HG03378 (cell line): ENCODE results near the gene PLXNB2.

Source experiments
- ATAC-seq: cut with Tn5 transposase; IDR thresholded peaks from one replicate; pipeline ENCODE4 v1.9.1; 2021; ENCODE audit warnings: mild to moderate bottlenecking, moderate library complexity; ENCODE audit not compliant: unreplicated experiment

Gene PLXNB2

DNA sequence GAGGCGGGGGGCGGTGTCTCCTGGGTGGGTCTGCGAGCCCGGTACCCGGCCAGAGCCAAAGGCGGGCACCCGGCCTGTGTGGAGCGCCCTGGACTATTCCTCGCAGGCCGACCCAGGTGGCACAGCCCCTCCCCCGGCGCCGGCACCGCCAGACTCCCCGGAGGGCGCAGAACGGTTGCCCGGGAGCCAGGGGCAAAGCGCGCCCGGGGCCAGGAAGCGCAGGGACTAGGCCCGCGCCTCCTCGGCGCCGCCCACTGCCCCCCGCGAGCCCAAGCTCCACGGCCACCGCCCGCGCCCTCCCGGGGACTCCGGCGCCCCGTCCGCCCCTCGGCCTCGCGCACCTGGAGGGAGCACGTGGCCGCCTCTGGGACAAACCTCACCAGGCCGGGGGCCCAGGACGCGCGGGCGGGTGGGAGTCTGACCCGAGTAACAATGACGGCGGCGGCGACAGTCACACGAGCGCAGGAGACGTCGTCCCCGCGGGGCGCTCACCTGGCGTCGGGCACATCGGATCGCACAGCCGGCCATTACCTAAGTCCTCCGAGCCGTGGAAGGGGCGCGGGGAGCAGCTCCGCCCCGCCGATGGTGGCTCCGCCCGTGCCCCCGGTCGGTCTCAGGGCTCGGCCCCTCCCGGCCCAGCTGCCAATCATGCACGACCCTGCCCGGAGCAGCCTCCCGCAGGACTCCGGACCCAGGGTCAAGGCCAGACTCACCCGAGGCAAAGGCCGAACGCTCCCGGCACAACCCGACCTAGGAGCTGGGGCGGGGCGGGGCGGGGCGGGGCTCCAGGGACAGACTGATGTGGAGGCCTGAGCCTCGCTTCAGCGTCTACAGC lies 7.4 kb downstream of the PLXNB2 start:
- ATAC-seq = no peak

DNA sequence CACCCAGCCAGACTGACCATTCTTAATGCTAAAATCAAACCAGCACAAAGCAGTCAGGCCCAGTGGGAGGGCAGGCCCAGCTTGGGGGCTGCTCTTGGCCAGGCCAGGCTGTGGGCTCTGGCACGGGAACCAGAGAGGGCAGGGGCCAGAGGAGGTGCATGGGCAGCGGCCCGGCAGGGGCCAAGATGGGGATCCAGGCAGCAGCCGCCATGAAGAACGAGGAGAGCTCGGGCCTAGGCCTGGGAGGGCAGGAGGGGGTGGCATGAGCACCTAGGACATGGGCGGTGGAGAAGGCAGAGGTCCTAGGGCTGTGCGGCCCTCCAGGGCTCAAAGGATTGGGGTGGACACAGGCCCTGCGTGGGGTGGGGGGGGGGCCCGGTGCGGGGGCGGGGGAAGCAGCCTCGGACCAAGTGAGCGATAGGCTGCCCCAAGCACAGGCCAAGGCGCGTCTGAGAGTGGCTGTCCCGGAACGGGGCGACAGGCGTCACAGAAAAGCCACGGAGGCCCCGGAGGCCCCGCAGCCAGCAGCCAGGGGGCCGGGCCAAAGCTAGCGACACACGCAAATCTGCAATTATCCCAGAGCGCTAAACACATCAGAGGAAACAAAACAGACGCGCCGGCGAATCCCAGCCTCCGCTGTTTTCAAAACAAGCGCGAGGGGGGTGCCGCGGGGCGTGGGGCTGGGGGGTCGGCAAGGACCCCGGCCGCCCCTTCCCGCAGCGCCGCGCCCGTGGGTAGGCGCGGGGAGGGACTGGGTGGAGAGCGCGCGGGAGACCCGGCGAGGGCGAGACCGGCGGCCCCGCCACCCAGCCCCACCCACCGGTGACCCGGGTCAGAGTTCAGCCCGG lies 8.3 kb downstream of the PLXNB2 start:
- no peak for ATAC-seq

DNA sequence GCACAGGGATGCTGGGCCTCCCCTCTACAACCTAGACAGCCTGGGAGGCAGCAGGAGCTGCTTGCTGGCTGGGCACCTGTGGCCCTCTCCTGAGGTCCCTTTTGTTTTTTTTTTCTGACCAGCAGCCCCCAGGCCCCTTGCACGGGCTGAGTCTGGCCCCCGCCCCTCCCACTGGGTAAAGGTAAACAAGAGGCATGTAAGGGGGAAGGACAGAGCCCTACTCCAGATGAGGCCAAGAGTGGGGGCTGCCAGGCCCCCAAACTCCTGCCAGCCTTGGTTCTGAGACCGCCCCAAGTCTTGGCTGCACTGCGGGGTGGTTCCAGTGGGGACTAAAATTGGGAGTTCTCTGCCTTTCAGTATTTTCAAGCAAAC lies 9.2 kb downstream of the PLXNB2 start:
- ATAC-seq = no peak

DNA sequence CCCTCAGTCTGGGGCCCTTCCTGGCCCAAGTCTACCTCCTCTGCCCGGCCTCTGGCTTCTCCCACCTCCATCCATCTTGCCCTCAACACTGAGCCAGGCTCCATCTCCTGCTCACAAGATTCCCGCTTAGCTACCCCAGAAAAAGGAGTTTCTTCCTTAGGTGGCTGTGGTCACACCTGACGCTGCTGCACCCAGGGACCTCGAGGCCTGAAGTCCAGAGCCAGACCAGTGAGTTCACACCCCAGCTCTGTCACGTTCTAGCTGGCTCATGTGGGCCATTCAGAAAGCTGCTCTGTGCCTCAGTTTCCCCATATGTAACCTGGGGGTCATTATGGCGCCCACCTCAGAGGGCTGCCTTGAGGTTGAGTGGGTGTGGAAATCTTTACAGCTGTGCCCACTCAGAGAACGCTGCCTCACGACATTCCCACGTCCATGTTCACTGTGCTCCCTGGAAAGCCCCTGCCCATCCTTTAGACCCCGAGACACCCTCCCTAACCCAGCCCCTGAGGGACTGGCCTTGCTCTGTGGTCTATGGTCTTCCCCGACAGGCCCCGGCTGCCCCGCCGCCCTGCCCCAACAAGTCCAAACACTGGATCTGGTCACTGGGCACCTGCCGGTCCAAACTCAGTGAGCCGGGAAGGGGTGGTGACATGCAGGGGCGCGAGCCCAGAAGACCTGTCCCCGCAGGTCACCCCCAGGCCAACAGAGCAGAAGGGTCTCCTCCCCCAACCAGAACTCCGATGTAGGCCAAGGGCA lies 9.8 kb downstream of the PLXNB2 start:
- no peak for ATAC-seq

DNA sequence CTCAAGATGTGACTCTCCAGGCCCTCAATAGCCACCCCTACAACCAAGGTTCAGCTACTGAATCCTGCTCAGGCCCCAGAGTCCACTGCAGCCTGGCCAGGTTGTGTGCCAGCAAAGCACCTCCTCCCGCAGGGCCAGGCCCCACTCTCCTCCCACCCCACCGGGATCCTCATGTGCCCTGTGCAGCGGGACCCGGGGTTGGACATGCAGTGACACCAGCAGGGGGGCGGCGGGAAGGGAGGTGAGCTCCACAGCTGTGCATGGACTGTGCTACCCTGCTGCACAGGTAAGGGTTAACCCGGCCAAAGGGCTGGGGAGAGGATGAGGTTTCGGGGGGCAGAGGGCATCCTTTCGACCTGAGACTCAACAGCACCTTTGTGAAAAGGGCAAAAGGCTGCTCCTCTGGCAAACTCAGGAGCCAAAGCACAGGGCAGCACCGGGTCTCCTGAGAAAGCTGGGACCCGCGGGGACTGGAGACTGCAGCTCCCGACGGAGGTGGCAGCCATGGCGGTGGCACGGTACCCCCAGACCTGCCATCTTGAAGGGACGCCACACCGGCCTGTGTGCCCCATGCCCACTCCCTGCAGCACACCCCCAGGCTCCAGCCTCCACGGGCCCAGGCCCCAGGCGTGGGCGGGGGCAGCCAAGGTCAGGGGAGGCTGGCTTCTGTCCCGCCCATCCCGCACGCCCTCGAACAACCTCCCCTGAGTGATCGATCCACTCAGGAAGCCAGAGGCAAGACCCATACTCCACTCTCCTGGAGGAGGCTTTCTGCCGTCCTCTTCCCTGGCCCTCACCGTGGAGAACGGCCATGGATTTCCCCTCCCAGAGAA lies 10.6 kb downstream of the PLXNB2 start:
- ATAC-seq = no peak

DNA sequence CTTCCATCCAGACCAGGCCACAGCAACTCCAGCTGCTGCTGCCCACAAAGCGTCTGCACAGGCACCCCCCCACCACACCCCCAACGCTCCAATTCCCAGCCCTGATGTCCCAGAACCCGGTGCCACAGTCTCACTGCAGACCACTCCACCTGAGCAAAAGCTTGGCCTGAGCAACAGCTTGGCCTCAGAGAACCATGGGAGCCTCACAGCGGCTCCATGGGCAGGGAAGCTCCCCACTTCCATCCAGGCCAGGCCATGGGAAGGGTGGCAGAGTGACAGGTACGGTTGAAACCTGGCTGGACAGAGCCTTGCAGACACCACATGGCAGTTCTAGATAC lies 13.2 kb downstream of the PLXNB2 start:
- no peak for ATAC-seq

DNA sequence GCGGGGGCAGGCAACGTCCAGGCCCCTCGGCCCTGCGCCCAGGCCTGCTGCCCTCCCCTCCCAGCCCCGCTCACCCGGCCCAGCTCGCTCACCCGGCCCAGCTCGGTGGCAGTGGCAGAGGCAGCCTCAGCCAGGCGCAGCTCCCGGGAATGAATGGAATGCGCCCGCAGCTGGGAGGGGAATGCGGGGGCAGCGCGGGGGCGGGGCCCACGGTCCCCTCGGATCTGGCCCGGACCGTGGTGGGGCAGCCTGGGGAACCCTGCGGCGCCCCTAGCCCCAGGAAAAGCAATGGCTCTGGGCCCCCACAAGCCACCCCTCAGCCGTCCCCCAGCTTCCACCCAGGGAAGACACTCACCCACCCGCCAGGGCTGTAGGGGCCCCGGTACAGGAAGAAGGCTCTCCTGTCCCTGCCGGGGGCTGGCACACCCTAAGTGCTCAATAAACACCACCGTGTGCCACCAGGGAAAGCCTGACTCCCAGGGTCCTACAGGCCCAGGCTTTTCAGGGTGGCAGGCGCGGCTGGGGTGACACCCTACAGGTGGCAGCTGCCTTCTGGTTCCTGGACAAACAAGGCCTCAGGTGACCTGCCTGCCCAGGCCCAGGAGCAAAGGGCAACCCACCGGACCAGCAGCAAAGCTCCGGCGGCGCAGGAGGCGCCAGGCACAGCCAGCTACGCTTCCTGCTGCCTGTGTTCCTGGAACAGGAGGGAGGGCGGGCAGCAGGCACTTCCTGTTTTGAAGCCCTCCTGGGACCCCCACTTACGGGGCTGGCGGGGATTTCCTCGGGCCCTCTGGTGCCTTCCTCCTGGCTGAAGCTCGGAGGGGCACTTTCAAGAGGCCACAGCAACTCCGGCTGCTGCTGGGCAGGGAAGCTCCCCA lies 13.8 kb downstream of the PLXNB2 start:
- ATAC-seq = no peak

DNA sequence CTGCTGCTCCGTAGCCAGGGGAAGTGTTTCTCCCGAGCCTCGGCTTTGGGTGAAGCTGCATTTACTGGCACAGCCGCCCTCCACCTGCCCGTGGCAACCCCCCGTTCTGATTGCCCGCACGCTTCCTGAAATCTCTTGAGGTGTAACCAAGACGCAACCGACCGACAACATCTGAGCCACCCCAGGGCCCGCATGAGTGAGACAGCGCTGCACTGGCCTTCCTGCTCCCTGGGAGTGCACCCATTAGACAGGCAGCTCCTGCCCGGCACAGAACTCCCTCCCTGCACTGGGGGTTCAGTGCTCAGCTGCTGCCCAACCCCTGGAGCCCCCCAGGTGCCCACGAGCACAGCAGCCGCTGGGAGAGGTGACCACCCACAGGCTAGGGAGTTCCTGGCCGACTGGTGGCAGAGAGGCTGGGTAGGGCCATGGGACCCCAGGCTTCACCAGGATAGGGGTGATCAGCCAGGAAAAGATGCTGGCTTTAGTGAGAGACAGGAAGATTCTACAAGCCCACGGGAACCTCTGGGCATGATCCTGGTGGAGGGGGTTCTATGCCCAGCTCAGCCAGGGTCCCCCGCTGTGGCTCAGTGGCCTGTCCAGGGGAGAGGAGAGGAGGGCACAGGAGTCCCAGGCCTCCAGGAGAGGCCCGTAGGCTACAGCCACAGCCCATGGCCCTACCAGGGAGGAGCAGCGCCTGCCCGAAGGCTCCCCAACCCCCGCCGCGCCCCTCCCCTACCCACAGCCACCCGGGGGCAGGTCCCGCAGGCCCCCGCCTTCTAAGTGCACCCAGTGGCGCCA lies 14.6 kb downstream of the PLXNB2 start:
- ATAC-seq = no peak

DNA sequence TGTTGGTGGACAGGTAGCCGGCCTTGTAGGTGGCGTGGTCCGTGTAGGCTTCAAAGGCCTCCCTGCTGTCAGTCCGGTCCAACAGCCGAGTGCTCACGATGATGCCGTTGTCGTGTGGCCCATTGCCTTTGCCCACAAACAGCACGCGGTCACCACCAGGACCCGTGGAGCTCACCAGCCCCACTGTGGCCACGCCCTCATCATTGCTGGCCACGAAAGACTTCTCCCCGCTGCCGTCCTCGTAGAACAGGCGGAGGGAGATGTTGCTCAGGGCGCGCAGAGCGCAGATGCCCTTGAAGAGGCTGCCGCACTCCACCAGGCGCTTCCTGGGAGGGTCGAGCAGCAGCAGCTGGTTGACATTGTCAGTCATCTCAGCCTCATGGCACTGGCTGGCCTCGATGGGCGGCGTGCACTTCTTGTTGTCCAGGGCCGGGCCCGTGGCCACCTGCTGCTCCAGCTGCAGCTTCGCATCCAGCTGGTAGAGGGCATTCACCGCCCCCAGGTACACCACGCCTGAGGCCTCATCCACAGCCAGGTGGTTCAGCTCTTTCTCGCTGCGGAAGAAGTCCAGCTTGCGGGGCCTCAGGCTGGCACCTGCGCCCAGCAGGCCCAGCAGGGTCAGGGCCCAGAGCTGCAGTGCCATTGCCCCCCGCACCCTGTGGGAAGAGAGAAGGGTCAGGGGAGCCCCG lies 17.4 kb downstream of the PLXNB2 start:
- ATAC-seq = no peak

DNA sequence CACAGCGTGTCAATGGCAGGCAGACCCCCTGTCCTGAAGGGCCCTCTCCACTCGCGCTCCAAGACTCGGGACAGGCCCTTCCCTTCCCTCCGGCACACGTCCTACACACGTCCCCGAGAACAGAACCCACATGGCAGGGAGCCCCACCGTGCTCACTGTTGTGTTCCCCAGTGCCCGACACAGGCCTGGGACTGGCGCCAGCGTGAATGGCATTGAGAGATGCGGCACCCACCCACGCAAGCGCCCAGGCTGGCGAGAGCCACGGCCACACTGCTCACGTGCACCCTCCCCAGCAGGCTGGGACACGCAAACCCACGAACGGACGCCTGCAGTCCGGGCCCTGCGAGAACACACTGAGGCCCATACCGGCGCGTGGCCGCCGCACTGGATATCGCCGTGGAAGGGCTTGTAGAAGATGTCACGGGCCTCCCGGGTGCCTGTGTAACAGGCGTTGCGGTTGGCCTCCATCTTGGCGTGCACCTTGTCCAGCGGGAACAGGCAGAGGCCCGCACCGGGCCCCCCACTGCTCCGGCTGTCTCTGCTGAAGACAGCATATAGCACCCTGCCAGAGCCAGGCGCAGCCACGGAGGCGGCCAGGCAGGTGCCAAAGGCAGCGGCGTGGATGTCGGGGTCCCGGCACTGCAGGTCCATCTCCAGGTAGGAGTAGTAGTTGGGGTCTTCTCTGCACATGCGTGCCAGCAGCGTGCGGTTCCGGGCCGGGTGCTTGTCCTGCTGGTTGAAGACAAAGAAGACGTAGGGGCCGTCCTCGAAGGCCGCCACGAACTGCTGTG lies 18.1 kb downstream of the PLXNB2 start:
- ATAC-seq = no peak

DNA sequence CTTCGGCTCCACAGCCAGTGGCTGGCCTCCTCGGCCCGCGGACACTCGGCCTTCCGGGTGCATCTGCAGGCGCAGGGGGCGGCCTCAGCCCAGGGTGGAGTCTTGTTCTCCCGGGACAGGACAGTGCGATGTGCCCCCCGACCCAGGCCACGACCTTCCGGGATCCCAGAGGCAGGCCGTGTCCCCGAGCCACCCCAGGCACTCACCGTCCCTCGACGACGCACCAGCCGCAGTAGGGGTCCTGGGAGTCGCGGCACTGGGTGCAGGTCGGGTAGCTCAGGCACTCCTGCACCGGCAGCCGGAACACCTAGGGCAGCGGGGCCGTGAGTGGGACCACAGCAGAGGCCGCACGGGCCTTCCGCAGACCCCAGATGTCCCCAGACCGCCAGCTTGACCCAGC lies 19.7 kb downstream of the PLXNB2 start:
- no peak for ATAC-seq

DNA sequence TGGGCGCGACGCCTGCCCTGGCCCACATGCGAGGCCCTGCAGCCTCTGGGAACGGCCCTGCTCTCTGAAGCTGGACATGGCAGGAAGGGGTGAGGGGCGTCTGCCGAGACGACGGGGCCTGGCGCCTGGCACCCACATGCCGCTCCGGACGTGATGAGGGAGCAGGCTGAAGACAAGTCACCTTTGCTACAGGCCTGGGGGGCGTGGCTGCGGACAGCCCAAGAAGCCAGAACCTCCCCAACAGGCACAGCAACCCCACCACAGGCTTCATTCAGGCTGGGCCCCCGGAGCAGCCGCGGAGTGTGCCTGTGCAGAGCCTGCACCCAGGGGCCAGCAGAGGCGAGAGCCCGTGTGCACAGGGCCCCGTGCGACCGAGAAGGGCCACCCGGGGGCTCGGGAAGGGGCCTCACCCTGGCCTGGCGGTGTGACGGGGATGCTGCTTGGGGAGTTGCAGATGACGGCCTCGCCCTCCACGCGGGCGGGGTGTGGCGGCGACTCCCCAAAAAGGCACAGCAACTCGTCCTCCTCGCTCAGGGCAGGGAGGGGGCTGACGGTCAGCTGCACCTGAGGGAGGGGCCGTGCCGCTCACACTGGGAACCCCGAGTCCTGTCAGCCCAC lies 20.6 kb downstream of the PLXNB2 start:
- ATAC-seq = no peak

DNA sequence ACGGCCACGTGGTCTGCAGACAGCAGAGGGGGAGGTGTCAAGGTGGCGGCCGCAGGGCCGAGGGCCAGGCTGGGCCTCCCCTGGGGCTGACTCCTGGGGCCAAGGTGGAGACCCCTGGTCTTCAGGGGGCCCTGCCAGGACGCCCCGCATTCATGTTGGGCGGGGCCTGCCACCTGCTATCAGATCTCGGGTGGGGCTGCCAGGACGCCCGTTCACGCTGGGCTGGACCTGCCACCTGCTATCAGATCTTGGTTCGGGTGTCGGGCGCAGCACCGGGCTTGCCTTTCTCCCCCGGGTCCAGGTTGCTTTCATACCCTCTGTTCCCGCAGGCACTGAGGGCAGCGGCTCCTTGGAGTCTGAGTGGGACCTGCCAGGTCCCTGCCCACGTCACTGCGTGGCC lies 21.2 kb downstream of the PLXNB2 start:
- ATAC-seq = no peak

DNA sequence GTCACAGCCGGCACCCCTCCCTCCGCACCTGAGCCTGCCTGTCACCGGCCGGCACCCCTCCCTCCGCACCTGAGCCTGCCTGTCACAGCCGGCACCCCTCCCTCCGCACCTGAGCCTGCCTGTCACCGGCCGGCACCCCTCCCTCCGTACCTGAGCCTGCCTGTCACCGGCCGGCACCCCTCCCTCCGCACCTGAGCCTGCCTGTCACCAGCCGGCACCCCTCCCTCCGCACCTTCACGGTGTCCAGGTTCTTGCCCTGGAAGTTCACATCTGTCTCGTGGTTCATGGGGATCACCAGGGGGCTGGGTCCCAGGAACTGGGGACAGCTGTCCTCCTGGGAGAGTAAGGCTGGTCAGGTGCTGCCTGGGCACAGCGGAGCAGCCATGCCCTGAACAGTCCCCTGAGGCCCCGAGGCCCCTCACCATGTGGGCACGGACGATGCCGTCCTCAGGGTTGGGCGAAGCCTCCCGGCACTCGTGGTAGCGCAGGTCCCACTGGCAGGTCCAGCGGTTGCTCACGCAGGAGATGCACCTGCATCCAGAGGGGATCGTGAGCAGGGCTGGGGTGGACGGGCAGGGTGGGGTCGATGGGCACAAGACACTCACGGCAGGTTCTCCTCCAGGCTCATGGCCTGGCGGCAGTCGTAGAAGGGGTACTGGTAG lies 21.7 kb downstream of the PLXNB2 start:
- ATAC-seq = no peak

DNA sequence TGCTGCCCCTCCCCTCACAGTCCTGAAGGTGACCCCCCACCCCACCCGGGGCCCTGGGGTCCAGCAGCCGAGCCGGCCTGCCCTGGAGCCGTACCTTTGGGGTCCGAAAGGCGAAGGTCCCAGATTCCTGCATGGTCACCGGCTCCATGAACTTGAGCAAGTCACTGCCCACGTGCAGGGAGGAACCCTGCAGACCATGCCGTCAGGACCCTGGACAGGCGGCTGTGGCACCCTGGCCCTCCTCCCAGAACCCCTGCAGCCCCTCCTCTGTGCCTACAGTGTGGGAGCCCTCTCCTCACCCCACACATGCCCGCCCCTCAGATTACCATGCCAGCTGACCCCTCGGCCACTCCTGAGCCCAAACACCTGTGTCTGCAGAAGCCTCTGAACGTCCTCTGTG lies 23.0 kb downstream of the PLXNB2 start:
- ATAC-seq = no peak

DNA sequence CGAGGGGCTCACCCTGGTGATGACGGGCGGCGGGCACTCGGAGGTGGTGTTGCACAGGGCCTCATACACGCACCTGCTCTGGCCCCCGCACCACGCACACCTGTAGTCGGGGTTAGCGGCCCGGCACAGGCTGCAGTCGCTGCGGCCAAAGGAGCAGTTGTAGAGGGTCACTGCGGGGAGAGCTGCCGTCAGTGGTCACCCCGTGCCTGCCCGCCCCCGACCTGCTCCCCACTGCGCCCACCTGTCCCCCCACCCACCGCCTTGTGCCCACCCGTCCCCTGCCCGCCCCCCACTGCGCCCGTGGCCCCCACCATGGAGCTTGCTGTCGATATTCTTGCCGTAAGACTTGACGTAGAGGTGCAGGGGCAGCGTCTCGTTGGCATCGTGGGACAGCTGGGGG lies 23.6 kb downstream of the PLXNB2 start:
- ATAC-seq = no peak
